ENCODE results near the gene SLC2A3.
"Not testable (repeated sequence)": the region's sequence is repeated elsewhere in the genome, so short reads cannot be mapped to it uniquely, and the experiment has no call there.

- not testable (repeated sequence) for TF ChIP-seq PATZ1 (CRISPR knock-in tag; IDR thresholded peaks at IDR 0.05; ENCODE audit: borderline replicate concordance); OSR1 (CRISPR knock-in tag; IDR thresholded peaks at IDR 0.05); SNAI2 (CRISPR knock-in tag; IDR thresholded peaks at IDR 0.05); ZFP3 (CRISPR knock-in tag; IDR thresholded peaks at IDR 0.05); CREB5 (CRISPR knock-in tag; IDR thresholded peaks at IDR 0.05; ENCODE audit: low read depth); ZC3H10 (CRISPR knock-in tag; IDR thresholded peaks at IDR 0.05); TSHZ2 (CRISPR knock-in tag; IDR thresholded peaks at IDR 0.05); ZNF70 (CRISPR knock-in tag; IDR thresholded peaks at IDR 0.05); ISL1 (CRISPR knock-in tag; IDR thresholded peaks at IDR 0.05)
Observed at GRCh38 chr12:7944760-7945159, 8.8 kb upstream of the SLC2A3 start.

Data from SK-N-SH treated with all-trans-retinoic acid at 6 μM for 48 hours (cell line).